ENCODE results near the gene TGFA. TPM values are rescaled to one million over a fixed set of nuclear protein-coding genes. Genes with fewer than 3 reads are reported as not detected.
A peak's percentile ranks its signal among the peaks of the same experiment; 100 is the strongest.

The TGFA gene
- total and polyA plus RNA-seq, 2 experiments from 2014 or later = 1.4 to 6.5 TPM

DNA sequence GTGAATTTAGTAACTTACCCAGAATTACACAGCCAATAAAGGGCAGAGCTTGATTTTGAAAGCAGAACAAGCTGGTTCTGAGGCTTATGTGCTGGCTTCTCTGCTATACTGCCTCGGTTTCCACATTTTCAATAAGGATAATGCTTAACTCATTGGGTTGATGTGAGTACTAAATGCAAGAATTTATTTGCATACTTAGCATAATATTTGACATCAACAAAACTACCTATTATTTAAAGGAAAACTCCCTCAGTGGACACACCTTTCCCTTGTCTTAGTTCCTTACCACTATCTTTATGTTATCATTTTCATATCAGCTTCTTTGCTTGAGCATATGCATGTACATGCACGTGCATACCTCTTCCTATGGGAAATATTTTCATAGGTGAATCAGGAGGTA lies 3.0 kb upstream of the TGFA start:
- ATAC-seq = no peak
- TF ChIP-seq ZNF331 (CRISPR knock-in tag; IDR thresholded peaks at IDR 0.05; ENCODE audit: low read depth) (no peak), EZH2phosphoT487 (IDR thresholded peaks at IDR 0.05; ENCODE audit: unreplicated experiment) (no peak), STAT1 (IDR thresholded peaks at IDR 0.05; ENCODE audit: unreplicated experiment) (no peak)

GRCh38 chr2:70554338-70554892 lies 789 bp upstream of the TGFA start:
- Histone ChIP-seq H3K79me2 (replicated peaks; ENCODE audit: insufficient read depth) (no peaks in the 10 kb centered on the region), H3K27ac (ENCODE audit: low read depth) (no peak overlapping the region), H2AFZ (peak overlapping the region; percentile 100), H3K4me1 (ENCODE audit: insufficient read depth) (peaks cover 17% of the 10 kb centered on the region), H3K36me3 (ENCODE audit: insufficient read depth) (no peaks in the 10 kb centered on the region), H3F3A (replicated peaks; ENCODE audit: low read depth) (peaks cover 10% of the 10 kb centered on the region), H3K27me3 (ENCODE audit: insufficient read depth) (peaks cover 46% of the 10 kb centered on the region), H3K4me2 (peak overlapping the region; percentile 98), H4K20me1 (replicated peaks; ENCODE audit: insufficient read depth) (no peaks in the 10 kb centered on the region; the same call in 1 of the 2 replicates), H3K4me3 (peak overlapping the region; percentile 94), H3K9me2 (ENCODE audit: insufficient read depth) (0 out of 2 replicates have a peak, but pooled peaks cover 10% of the 10 kb centered on the region)
- no peak for ATAC-seq
- H3K4me1 Mint-ChIP-seq = peaks cover 8% of the 10 kb centered on the region
- peaks cover 35% of the 10 kb centered on the region for H3K27me3 Mint-ChIP-seq (ENCODE audit: insufficient read depth, low read depth, poor library complexity)
- no peaks in the 10 kb centered on the region for H3K36me3 Mint-ChIP-seq (ENCODE audit: low read depth)
- peak; percentile 91 for DNase-seq (ENCODE audit: low spot score)
- peak overlapping the region; percentile 80 for H3K4me3 Mint-ChIP-seq
- no peak overlapping the region for H3K27ac Mint-ChIP-seq
- no peaks in the 10 kb centered on the region; the same call in 2 of the 3 replicates for H3K9me3 Mint-ChIP-seq
- TF ChIP-seq, protein P1, sequence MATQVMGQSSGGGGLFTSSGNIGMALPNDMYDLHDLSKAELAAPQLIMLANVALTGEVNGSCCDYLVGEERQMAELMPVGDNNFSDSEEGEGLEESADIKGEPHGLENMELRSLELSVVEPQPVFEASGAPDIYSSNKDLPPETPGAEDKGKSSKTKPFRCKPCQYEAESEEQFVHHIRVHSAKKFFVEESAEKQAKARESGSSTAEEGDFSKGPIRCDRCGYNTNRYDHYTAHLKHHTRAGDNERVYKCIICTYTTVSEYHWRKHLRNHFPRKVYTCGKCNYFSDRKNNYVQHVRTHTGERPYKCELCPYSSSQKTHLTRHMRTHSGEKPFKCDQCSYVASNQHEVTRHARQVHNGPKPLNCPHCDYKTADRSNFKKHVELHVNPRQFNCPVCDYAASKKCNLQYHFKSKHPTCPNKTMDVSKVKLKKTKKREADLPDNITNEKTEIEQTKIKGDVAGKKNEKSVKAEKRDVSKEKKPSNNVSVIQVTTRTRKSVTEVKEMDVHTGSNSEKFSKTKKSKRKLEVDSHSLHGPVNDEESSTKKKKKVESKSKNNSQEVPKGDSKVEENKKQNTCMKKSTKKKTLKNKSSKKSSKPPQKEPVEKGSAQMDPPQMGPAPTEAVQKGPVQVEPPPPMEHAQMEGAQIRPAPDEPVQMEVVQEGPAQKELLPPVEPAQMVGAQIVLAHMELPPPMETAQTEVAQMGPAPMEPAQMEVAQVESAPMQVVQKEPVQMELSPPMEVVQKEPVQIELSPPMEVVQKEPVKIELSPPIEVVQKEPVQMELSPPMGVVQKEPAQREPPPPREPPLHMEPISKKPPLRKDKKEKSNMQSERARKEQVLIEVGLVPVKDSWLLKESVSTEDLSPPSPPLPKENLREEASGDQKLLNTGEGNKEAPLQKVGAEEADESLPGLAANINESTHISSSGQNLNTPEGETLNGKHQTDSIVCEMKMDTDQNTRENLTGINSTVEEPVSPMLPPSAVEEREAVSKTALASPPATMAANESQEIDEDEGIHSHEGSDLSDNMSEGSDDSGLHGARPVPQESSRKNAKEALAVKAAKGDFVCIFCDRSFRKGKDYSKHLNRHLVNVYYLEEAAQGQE (IDR thresholded peaks at IDR 0.05; ENCODE audit: unreplicated experiment) = no peak
- TF ChIP-seq JUNB (IDR thresholded peaks at IDR 0.05; ENCODE audit: unreplicated experiment) = no peak
- no peak for TF ChIP-seq NANOG (IDR thresholded peaks at IDR 0.05; ENCODE audit: borderline replicate concordance)
- TF ChIP-seq ETS1 (IDR thresholded peaks at IDR 0.05) = no peak
- no peak for TF ChIP-seq EZH2 (IDR thresholded peaks at IDR 0.05; ENCODE audit: low read depth, unreplicated experiment)
- no peak for TF ChIP-seq EZH2phosphoT487 (IDR thresholded peaks at IDR 0.05; ENCODE audit: unreplicated experiment)
- TF ChIP-seq ZNF114 (CRISPR knock-in tag; IDR thresholded peaks at IDR 0.05) = no peak
- TF ChIP-seq CREB1 (CRISPR knock-in tag; IDR thresholded peaks at IDR 0.05; ENCODE audit: low read depth) = no peak
- no peak; a peak in 2 of 4 replicates for TF ChIP-seq CTCF (conservative IDR thresholded peaks at IDR 0.05; ENCODE audit: low read depth in 2 of 2)

More for the DNA sequence above, 3.0 kb upstream of the TGFA start:
- Histone ChIP-seq H3K9me2 (ENCODE audit: insufficient read depth) (0 out of 2 replicates have a peak, but pooled peaks cover 10% of the 10 kb centered on the region), H3K79me2 (replicated peaks; ENCODE audit: insufficient read depth) (no peaks in the 10 kb centered on the region), H3K27ac (ENCODE audit: low read depth) (no peak overlapping the region), H2AFZ (no peak overlapping the region), H3K4me1 (ENCODE audit: insufficient read depth) (peaks cover 16% of the 10 kb centered on the region), H3F3A (replicated peaks; ENCODE audit: low read depth) (peaks cover 10% of the 10 kb centered on the region), H3K27me3 (ENCODE audit: insufficient read depth) (peaks cover 26% of the 10 kb centered on the region), H3K4me2 (no peak overlapping the region), H4K20me1 (replicated peaks; ENCODE audit: insufficient read depth) (no peaks in the 10 kb centered on the region; the same call in 1 of the 2 replicates), H3K36me3 (ENCODE audit: insufficient read depth) (no peaks in the 10 kb centered on the region), H3K4me3 (no peak overlapping the region)
- no peak overlapping the region for H3K4me3 Mint-ChIP-seq
- no peaks in the 10 kb centered on the region for H3K36me3 Mint-ChIP-seq (ENCODE audit: low read depth)
- H3K9me3 Mint-ChIP-seq = no peaks in the 10 kb centered on the region; the same call in 2 of the 3 replicates
- DNase-seq (ENCODE audit: low spot score) = no peak
- peaks cover 25% of the 10 kb centered on the region for H3K27me3 Mint-ChIP-seq (ENCODE audit: insufficient read depth, low read depth, poor library complexity)
- H3K4me1 Mint-ChIP-seq = peaks cover 8% of the 10 kb centered on the region
- no peak overlapping the region for H3K27ac Mint-ChIP-seq
